ENCODE results near the gene PSEN1.
"Not testable (repeated sequence)": the region's sequence is repeated elsewhere in the genome, so short reads cannot be mapped to it uniquely, and the experiment has no call there.

The PSEN1 gene

GRCh38 chr14:73176685-73177084 is 40.4 kb downstream of the PSEN1 start:
- TF ChIP-seq POLR2A (IDR thresholded peaks at IDR 0.05; ENCODE audit: low read length), result no peak
- TF ChIP-seq GATA1 (IDR thresholded peaks at IDR 0.05; ENCODE audit: low read depth, low read length), result no peak
- DNase-seq, result no peak

- TF ChIP-seq GATA1 (IDR thresholded peaks at IDR 0.05; ENCODE audit: low read depth, low read length) (no peak), POLR2A (IDR thresholded peaks at IDR 0.05; ENCODE audit: low read length) (no peak)
- no peak for DNase-seq
These were observed 44.1 kb downstream of the PSEN1 start for GRCh38 chr14:73180385-73180805.

- DNase-seq, result not testable (repeated sequence)
These were observed 44.7 kb downstream of the PSEN1 start for GRCh38 chr14:73180969-73181368.

DNA sequence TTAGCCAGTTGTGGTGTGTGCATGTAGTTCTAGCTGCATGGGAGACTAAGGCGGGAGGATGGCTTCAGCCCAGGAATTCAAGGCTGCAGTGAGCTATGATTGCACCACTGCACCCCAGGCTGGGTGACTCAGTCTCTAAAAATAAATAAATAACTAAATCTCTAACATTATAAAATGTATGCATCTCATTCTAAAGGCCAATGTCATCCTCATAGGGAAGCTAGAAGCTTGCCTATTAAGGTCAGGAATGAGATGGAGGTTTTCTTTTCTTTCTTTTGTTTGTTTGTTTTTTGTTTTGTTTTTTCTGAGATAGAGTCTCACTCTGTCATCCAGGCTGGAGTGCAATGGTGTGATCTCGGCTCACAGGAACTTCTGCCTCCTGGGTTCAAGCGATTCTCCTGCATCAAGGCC is 52.2 kb downstream of the PSEN1 start:
- no peak for DNase-seq
- TF ChIP-seq POLR2A (IDR thresholded peaks at IDR 0.05; ENCODE audit: low read length) (no peak), GATA1 (IDR thresholded peaks at IDR 0.05; ENCODE audit: low read depth, low read length) (no peak)

DNA sequence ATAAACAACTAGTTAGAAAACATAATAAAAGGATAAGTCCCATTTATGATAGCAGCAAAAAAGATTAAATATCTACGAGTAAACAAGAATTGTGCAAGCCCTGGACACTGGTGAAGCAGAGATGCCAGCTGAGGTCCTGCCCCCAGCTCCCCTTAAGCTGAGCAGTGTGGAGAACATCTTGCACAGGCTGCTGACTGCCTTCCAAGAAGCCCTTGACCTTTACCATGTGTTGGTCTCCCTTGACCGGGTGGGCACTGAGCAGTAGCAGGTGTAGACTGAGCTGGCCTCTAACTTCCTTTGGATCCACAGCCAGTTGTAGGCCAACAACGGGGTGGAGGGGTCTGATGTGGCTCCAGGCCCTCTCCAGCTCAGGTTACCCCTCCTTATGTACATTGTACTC is 53.3 kb downstream of the PSEN1 start:
- TF ChIP-seq GATA1 (IDR thresholded peaks at IDR 0.05; ENCODE audit: low read depth, low read length) (no peak), POLR2A (IDR thresholded peaks at IDR 0.05; ENCODE audit: low read length) (no peak)
- DNase-seq, result no peak

- no peak for DNase-seq
- TF ChIP-seq POLR2A (IDR thresholded peaks at IDR 0.05; ENCODE audit: low read length) (no peak), GATA1 (IDR thresholded peaks at IDR 0.05; ENCODE audit: low read depth, low read length) (no peak)
These were observed 55.1 kb downstream of the PSEN1 start for GRCh38 chr14:73191441-73191840.

GRCh38 chr14:73194306-73194705 is 58.0 kb downstream of the PSEN1 start:
- DNase-seq, result not testable (repeated sequence)

DNA sequence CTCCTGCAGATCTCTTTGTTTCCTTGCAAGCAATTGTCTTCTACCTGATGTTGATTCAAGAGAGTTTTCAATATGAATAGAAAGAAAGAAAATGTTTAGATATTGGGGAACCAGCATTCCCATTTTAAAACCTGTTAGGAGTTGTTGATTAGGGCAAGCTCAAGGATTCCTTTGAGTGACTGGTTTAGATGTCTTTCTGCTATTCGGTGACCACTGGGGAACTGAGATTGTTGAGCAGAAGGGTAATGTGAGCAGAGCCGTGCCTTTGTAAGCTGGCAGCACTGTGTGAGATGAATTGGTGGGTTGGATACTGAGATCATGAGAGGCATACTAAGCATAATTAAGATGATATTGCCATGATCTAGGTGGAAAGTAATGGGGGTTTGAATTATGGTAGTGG is 61.9 kb downstream of the PSEN1 start:
- no peak for TF ChIP-seq GATA1 (IDR thresholded peaks at IDR 0.05; ENCODE audit: low read depth, low read length)
- TF ChIP-seq POLR2A (IDR thresholded peaks at IDR 0.05; ENCODE audit: low read length), result no peak
- no peak for DNase-seq

DNA sequence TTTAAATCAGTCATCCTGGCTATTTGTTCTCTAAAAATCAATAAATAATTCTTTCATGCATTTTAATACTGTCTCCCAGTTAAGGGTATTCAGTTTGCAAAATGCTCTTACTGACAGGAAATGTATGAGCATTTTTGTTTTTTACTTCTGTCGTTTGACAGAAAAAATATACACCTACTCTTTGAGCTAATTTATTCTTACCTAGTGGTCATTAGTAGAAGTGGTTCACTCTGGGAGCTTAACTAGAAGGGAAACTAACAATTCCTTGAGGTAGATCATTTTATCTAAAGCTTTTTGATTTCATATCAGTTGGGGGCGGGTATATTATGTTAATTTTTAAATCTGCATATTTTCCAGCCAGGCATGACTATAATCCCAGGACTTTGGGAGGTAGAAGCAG is 67.2 kb downstream of the PSEN1 start:
- DNase-seq, result no peak
- TF ChIP-seq POLR2A (IDR thresholded peaks at IDR 0.05; ENCODE audit: low read length) (no peak), GATA1 (IDR thresholded peaks at IDR 0.05; ENCODE audit: low read depth, low read length) (no peak)

GRCh38 chr14:73207615-73208014 is 71.3 kb downstream of the PSEN1 start:
- no peak for DNase-seq
- TF ChIP-seq GATA1 (IDR thresholded peaks at IDR 0.05; ENCODE audit: low read depth, low read length) (no peak), POLR2A (IDR thresholded peaks at IDR 0.05; ENCODE audit: low read length) (no peak)

- TF ChIP-seq GATA1 (IDR thresholded peaks at IDR 0.05; ENCODE audit: low read depth, low read length) (no peak), POLR2A (IDR thresholded peaks at IDR 0.05; ENCODE audit: low read length) (no peak)
These were observed 72.1 kb downstream of the PSEN1 start for GRCh38 chr14:73208390-73208789.

DNA sequence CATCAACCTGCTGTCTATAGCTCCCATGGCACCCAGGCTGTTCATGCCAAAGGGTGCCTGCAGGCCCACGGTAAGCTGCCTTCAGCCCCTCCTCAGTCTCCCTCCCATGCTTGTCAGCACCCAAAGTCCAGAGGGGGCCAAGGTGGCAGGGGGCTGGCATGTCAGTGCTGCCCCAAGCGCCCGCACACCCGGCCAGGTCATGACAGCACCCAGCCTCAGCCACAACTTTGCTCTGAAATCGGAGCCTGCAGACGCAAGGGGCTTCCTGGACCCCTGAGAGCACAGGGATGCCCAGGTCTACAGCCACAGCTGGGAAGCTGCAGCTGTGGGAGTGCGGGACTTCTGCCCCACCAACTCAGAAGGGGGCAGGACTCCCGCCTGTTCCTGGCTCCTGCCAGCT is 72.5 kb downstream of the PSEN1 start:
- DNase-seq, result no peak
- TF ChIP-seq POLR2A (IDR thresholded peaks at IDR 0.05; ENCODE audit: low read length) (no peak), GATA1 (IDR thresholded peaks at IDR 0.05; ENCODE audit: low read depth, low read length) (no peak)

More at GRCh38 chr14:73208390-73208789, 72.1 kb downstream of the PSEN1 start:
- peak; percentile 26 to 67 for DNase-seq

GRCh38 chr14:73209953-73210352 is 73.6 kb downstream of the PSEN1 start:
- no peak for DNase-seq
- TF ChIP-seq POLR2A (IDR thresholded peaks at IDR 0.05; ENCODE audit: low read length) (no peak), GATA1 (IDR thresholded peaks at IDR 0.05; ENCODE audit: low read depth, low read length) (no peak)

GRCh38 chr14:73211251-73212040 is 75.1 kb downstream of the PSEN1 start:
- no peak for DNase-seq
- TF ChIP-seq POLR2A (IDR thresholded peaks at IDR 0.05; ENCODE audit: low read length) (no peak), GATA1 (IDR thresholded peaks at IDR 0.05; ENCODE audit: low read depth, low read length) (no peak)

DNA sequence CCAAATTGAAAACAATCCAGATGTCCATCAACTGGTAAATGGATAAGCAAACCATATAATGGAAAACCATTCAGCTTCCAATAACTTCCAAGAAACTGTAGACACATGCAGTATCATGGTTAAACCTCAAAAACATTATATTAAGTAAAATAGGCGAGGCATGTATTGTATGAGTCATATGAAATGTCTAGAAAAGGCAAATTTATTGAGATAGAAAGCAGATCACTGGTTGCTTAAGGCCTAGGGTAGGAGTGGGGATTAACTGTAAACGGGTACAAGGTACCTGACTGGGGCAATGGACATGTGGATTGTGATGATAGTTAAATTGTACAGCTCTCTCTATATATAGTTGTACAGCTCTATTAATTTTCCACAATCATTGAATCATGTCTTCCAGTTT is 79.7 kb downstream of the PSEN1 start:
- no peak for TF ChIP-seq POLR2A (IDR thresholded peaks at IDR 0.05; ENCODE audit: low read length)
- TF ChIP-seq GATA1 (IDR thresholded peaks at IDR 0.05; ENCODE audit: low read depth, low read length), result no peak

More for the DNA sequence above, 79.7 kb downstream of the PSEN1 start:
- DNase-seq, result no peak

Data from erythroblast (primary cell).